Measurements from ENCODE around the gene ADGRV1.
"Not testable (repeated sequence)": the region's sequence is repeated elsewhere in the genome, so short reads cannot be mapped to it uniquely, and the experiment has no call there.

The ADGRV1 gene

GRCh38 chr5:90898326-90899013 lies 339.9 kb downstream of the ADGRV1 start:
- no peak for DNase-seq (ENCODE audit: low read depth in 3 of 3, low spot score in 1 of 3)

GRCh38 chr5:90899014-90899604 lies 340.5 kb downstream of the ADGRV1 start:
- no peak for DNase-seq (ENCODE audit: low read depth in 3 of 3, low spot score in 1 of 3)

- no peak for DNase-seq (ENCODE audit: low read depth in 3 of 3, low spot score in 1 of 3)
Observed at GRCh38 chr5:90901261-90901660, 342.7 kb downstream of the ADGRV1 start.

GRCh38 chr5:90902170-90902569 lies 343.6 kb downstream of the ADGRV1 start:
- DNase-seq (ENCODE audit: low read depth in 3 of 3, low spot score in 1 of 3), result no peak

GRCh38 chr5:90902651-90903386 lies 344.2 kb downstream of the ADGRV1 start:
- no peak for DNase-seq (ENCODE audit: low read depth in 3 of 3, low spot score in 1 of 3)

GRCh38 chr5:90909101-90909503 lies 350.5 kb downstream of the ADGRV1 start:
- no peak for DNase-seq (ENCODE audit: low read depth in 3 of 3, low spot score in 1 of 3)

- no peak for DNase-seq (ENCODE audit: low read depth in 3 of 3, low spot score in 1 of 3)
Observed at GRCh38 chr5:90909940-90910339, 351.3 kb downstream of the ADGRV1 start.

GRCh38 chr5:90911169-90911568 lies 352.6 kb downstream of the ADGRV1 start:
- no peak for DNase-seq (ENCODE audit: low read depth in 3 of 3, low spot score in 1 of 3)

- DNase-seq (ENCODE audit: low read depth in 3 of 3, low spot score in 1 of 3), result no peak
Observed at GRCh38 chr5:90912476-90912875, 353.9 kb downstream of the ADGRV1 start.

GRCh38 chr5:90915393-90915792 lies 356.8 kb downstream of the ADGRV1 start:
- DNase-seq (ENCODE audit: low read depth in 3 of 3, low spot score in 1 of 3), result no peak

GRCh38 chr5:90916947-90917800 lies 358.6 kb downstream of the ADGRV1 start:
- no peak for DNase-seq (ENCODE audit: low read depth in 3 of 3, low spot score in 1 of 3)

- DNase-seq (ENCODE audit: low read depth in 3 of 3, low spot score in 1 of 3), result no peak
Observed at GRCh38 chr5:90917928-90918668, 359.5 kb downstream of the ADGRV1 start.

- no peak for DNase-seq (ENCODE audit: low read depth in 3 of 3, low spot score in 1 of 3)
Observed at GRCh38 chr5:90921418-90921973, 362.9 kb downstream of the ADGRV1 start.

- DNase-seq (ENCODE audit: low read depth in 3 of 3, low spot score in 1 of 3), result not testable (repeated sequence)
Observed at GRCh38 chr5:90924222-90924621, 365.6 kb downstream of the ADGRV1 start.

GRCh38 chr5:90929013-90929839 lies 370.6 kb downstream of the ADGRV1 start:
- not testable (repeated sequence) for DNase-seq (ENCODE audit: low read depth in 3 of 3, low spot score in 1 of 3)

GRCh38 chr5:90930062-90930461 lies 371.5 kb downstream of the ADGRV1 start:
- no peak for DNase-seq (ENCODE audit: low read depth in 3 of 3, low spot score in 1 of 3)

GRCh38 chr5:90930756-90931431 lies 372.3 kb downstream of the ADGRV1 start:
- no peak for DNase-seq (ENCODE audit: low read depth in 3 of 3, low spot score in 1 of 3)

- DNase-seq (ENCODE audit: low read depth in 3 of 3, low spot score in 1 of 3), result no peak
Observed at GRCh38 chr5:90932052-90932699, 373.6 kb downstream of the ADGRV1 start.
